Kidney glomerular epithelial cell (primary cell): ENCODE measurements around the gene RASAL1.
"Not testable (repeated sequence)": the region's sequence is repeated elsewhere in the genome, so short reads cannot be mapped to it uniquely, and the experiment has no call there.

Source experiments
- DNase-seq: peaks from one replicate; lab custom pipeline; 2025; lab: John Stamatoyannopoulos, UW

RASAL1 gene

GRCh38 chr12:113140706-113141105 lies 5.1 kb upstream of the RASAL1 start:
- no peak for DNase-seq

- DNase-seq: peak; percentile 72
Measured at GRCh38 chr12:113138826-113139225, 3.3 kb upstream of the RASAL1 start.

GRCh38 chr12:113137861-113138783 lies 2.6 kb upstream of the RASAL1 start:
- no peak for DNase-seq

- no peak for DNase-seq
Measured at GRCh38 chr12:113136990-113137511, 1.5 kb upstream of the RASAL1 start.

- peak; percentile 59 for DNase-seq
Measured at GRCh38 chr12:113136128-113136989, 798 bp upstream of the RASAL1 start.

GRCh38 chr12:113134521-113134951 lies 1.0 kb downstream of the RASAL1 start:
- no peak for DNase-seq

GRCh38 chr12:113134071-113134470 lies 1.5 kb downstream of the RASAL1 start:
- DNase-seq: no peak

- no peak for DNase-seq
Measured at GRCh38 chr12:113133666-113134065, 1.9 kb downstream of the RASAL1 start.

- DNase-seq: no peak
Measured at GRCh38 chr12:113133036-113133435, 2.5 kb downstream of the RASAL1 start.

GRCh38 chr12:113131556-113131955 lies 4.0 kb downstream of the RASAL1 start:
- no peak for DNase-seq

- peak; percentile 78 for DNase-seq
Measured at GRCh38 chr12:113130457-113131135, 5.0 kb downstream of the RASAL1 start.

- DNase-seq: no peak
Measured at GRCh38 chr12:113129664-113130456, 5.7 kb downstream of the RASAL1 start.

- no peak for DNase-seq
Measured at GRCh38 chr12:113128802-113129663, 6.5 kb downstream of the RASAL1 start.

GRCh38 chr12:113127791-113128199 lies 7.8 kb downstream of the RASAL1 start:
- no peak for DNase-seq

- DNase-seq: no peak
Measured at GRCh38 chr12:113120670-113121370, 14.7 kb downstream of the RASAL1 start.

- DNase-seq: no peak
Measured at GRCh38 chr12:113119980-113120669, 15.4 kb downstream of the RASAL1 start.

GRCh38 chr12:113118142-113118541 lies 17.4 kb downstream of the RASAL1 start:
- no peak for DNase-seq

- DNase-seq: not testable (repeated sequence)
Measured at GRCh38 chr12:113117684-113118083, 17.9 kb downstream of the RASAL1 start.

- DNase-seq: no peak
Measured at GRCh38 chr12:113116875-113117274, 18.7 kb downstream of the RASAL1 start.
